HL-60 (cell line): ENCODE data around the gene STXBP2.

Experiments used
- DNase-seq, 2 experiments: peaks; one replicate each; pipeline ENCODE4 v3.0.0-alpha.2; 2010 to 2020; ENCODE audit warnings: low read depth in 1 of 2, low spot score in 1 of 2
- H3K27ac ChIP-seq: fragments of 250-450 bp; sonication (Bioruptor Pico); replicated peaks from 2 replicates; pipeline ENCODE4 v1.5.1; 2020; ENCODE audit warnings: mild to moderate bottlenecking, moderate library complexity
- H3K27me3 ChIP-seq: fragments of 250-450 bp; sonication (Bioruptor Pico); 2 replicates; pipeline ENCODE4 v1.5.1; 2021; ENCODE audit warnings: mild to moderate bottlenecking, moderate library complexity; ENCODE audit not compliant: insufficient read depth, poor library complexity, severe bottlenecking
- H3K4me3 ChIP-seq: replicated peaks from 2 replicates; pipeline ENCODE4 v1.5.1; 2011; ENCODE audit warnings: mild to moderate bottlenecking, control low read depth, low read length; ENCODE audit not compliant: insufficient read depth
- GABPA ChIP-seq: IDR thresholded peaks from 2 replicates; pipeline ENCODE4 v1.6.1; 2012; ENCODE audit warnings: low read depth
- POLR2AphosphoS5 ChIP-seq: IDR thresholded peaks from 2 replicates; pipeline ENCODE4 v1.6.1; 2012; ENCODE audit warnings: low read depth
- SPI1 ChIP-seq: IDR thresholded peaks from 2 replicates; pipeline ENCODE4 v1.6.1; 2012; ENCODE audit warnings: low read depth, mild to moderate bottlenecking, borderline replicate concordance
- TF ChIP-seq, protein P1 (sequence below): IDR thresholded peaks from 2 replicates; pipeline ENCODE4 v1.6.1; 2012; ENCODE audit warnings: low read depth; ENCODE audit not compliant: insufficient replicate concordance
- TF ChIP-seq, protein P2 (sequence below): IDR thresholded peaks from one replicate; pipeline ENCODE4 v1.5.1; 2011; ENCODE audit warnings: low read length, control low read depth, inconsistent platforms; ENCODE audit not compliant: insufficient read depth

STXBP2 gene

DNA sequence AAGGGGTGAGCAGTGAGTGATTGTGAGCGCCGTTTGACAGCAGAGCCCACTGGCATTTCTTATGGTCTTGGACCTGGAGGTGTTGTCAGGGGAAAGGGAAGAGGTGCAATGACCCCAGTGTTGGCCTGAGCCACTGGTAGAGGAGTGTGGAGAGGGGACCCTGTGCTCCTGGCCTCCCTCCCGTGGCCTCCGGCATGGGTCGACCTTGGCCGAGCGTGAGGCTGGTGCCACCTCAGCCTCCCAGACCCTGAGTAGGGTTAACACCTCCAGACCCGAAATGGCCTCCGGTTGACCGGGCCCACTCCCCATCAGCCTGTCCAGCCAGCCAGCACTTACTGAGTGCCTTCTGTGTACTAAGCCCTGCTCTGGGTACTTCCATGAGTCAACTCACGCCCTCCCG, 50.3 kb downstream of the STXBP2 start:
- Histone ChIP-seq H3K27me3 (no peaks in the 10 kb centered on the region), H3K27ac (no peak overlapping the region), H3K4me3 (no peak overlapping the region)
- TF ChIP-seq, protein P1, sequence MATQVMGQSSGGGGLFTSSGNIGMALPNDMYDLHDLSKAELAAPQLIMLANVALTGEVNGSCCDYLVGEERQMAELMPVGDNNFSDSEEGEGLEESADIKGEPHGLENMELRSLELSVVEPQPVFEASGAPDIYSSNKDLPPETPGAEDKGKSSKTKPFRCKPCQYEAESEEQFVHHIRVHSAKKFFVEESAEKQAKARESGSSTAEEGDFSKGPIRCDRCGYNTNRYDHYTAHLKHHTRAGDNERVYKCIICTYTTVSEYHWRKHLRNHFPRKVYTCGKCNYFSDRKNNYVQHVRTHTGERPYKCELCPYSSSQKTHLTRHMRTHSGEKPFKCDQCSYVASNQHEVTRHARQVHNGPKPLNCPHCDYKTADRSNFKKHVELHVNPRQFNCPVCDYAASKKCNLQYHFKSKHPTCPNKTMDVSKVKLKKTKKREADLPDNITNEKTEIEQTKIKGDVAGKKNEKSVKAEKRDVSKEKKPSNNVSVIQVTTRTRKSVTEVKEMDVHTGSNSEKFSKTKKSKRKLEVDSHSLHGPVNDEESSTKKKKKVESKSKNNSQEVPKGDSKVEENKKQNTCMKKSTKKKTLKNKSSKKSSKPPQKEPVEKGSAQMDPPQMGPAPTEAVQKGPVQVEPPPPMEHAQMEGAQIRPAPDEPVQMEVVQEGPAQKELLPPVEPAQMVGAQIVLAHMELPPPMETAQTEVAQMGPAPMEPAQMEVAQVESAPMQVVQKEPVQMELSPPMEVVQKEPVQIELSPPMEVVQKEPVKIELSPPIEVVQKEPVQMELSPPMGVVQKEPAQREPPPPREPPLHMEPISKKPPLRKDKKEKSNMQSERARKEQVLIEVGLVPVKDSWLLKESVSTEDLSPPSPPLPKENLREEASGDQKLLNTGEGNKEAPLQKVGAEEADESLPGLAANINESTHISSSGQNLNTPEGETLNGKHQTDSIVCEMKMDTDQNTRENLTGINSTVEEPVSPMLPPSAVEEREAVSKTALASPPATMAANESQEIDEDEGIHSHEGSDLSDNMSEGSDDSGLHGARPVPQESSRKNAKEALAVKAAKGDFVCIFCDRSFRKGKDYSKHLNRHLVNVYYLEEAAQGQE: no peak
- TF ChIP-seq GABPA (no peak), SPI1 (no peak)
- TF ChIP-seq, protein P2, sequence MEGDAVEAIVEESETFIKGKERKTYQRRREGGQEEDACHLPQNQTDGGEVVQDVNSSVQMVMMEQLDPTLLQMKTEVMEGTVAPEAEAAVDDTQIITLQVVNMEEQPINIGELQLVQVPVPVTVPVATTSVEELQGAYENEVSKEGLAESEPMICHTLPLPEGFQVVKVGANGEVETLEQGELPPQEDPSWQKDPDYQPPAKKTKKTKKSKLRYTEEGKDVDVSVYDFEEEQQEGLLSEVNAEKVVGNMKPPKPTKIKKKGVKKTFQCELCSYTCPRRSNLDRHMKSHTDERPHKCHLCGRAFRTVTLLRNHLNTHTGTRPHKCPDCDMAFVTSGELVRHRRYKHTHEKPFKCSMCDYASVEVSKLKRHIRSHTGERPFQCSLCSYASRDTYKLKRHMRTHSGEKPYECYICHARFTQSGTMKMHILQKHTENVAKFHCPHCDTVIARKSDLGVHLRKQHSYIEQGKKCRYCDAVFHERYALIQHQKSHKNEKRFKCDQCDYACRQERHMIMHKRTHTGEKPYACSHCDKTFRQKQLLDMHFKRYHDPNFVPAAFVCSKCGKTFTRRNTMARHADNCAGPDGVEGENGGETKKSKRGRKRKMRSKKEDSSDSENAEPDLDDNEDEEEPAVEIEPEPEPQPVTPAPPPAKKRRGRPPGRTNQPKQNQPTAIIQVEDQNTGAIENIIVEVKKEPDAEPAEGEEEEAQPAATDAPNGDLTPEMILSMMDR: no peak
- no peak for DNase-seq

DNA sequence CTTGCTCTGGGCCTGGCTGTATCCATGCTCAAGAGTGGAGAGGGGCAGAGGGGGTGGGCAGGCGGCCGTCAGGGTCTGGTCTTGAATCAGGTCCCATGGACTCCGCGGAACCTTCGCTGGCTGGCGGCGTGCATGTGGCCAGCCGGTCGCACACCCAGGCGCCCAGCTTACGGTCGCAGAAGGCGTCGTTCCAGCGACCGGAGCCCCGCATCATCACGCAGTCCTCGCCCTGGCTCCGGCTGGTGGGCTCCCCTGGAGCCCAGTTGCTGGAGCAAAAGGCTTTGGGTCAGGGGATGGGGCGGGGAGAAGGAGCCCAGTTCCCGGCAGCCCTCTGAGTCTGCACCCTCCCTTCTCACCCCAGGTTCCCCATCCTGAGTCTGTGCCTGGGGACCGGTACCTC, 52.3 kb downstream of the STXBP2 start:
- TF ChIP-seq, protein P1: no peak
- TF ChIP-seq POLR2AphosphoS5: no peak
- TF ChIP-seq SPI1: no peak
- TF ChIP-seq, protein P2: no peak
- TF ChIP-seq GABPA: no peak
- DNase-seq: no peak
- Histone ChIP-seq H3K27me3 (no peaks in the 10 kb centered on the region), H3K4me3 (no peak overlapping the region), H3K27ac (no peak overlapping the region)

DNA sequence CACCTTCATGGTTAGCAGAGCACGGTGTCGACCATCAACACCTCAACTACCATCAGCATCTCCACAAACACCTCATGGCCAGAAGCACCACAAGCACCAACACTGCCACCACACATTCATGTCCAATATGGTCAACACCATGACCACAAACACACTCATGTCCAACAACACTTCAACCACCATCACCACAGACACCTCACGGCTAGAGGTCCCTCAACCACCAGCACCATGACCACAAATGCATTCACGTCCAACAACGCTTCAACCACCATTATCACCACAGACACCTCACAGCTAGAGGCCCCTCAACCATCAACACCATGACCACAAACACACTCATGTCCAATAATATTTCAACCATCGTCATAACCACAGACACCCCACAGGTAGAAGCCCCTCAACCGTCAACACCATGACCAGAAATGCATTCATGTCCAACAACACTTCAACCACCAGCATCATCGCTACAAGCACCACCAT, 53.9 kb downstream of the STXBP2 start:
- Histone ChIP-seq H3K27me3 (no peaks in the 10 kb centered on the region), H3K27ac (no peak overlapping the region), H3K4me3 (no peak overlapping the region)
- DNase-seq: no peak
- TF ChIP-seq, protein P1: no peak
- no peak for TF ChIP-seq GABPA
- TF ChIP-seq SPI1: no peak
- TF ChIP-seq, protein P2: no peak
- TF ChIP-seq POLR2AphosphoS5: no peak
